Thyroid gland (tissue), 4 donors: ENCODE measurements around the gene MS4A6E. TPM values are rescaled to one million over a fixed set of nuclear protein-coding genes. Genes with fewer than 3 reads are reported as not detected.

Source experiments
- DNase-seq, 2 donors: peaks; one replicate each; pipeline ENCODE4 v3.0.0-alpha.2; 2019
- H3K27ac ChIP-seq, 3 donors: fragments of 200-600 bp; sonication (generic); 1 replicate in 2 of 3; 2 replicates in 1 of 3; pipeline ENCODE4 v1.5.1; 2016 to 2019; ENCODE audit warnings: mild to moderate bottlenecking in 1 of 3, moderate library complexity in 1 of 3
- H3K27me3 ChIP-seq: fragments of 200-600 bp; sonication (generic); one replicate; pipeline ENCODE4 v1.5.1; 2019
- H3K36me3 ChIP-seq, 2 donors: fragments of 200-600 bp; sonication (generic); one replicate each; pipeline ENCODE4 v1.5.1; 2016 to 2019
- H3K4me1 ChIP-seq, 2 donors: fragments of 200-600 bp; sonication (generic); one replicate each; pipeline ENCODE4 v1.5.1; 2017 to 2019
- H3K4me3 ChIP-seq, 3 donors: fragments of 200-600 bp; sonication (generic); replicated peaks in 1 of 3; 1 replicate in 2 of 3; 2 replicates in 1 of 3; pipeline ENCODE4 v1.5.1; 2016; ENCODE audit warnings: mild to moderate bottlenecking in 1 of 3
- H3K9me3 ChIP-seq: fragments of 200-600 bp; sonication (generic); one replicate; pipeline ENCODE4 v1.5.1; 2017
- CTCF ChIP-seq, 6 experiments: fragments of 200-600 bp in 3 of 6; fragments of 450-650 bp in 3 of 6; sonication (generic) in 3 of 6; IDR thresholded peaks; one replicate each; pipeline ENCODE4 v1.5.1; 2016 to 2019; ENCODE audit warnings: antibody characterized with exemption in 6 of 6, mild to moderate bottlenecking in 2 of 6, inconsistent platforms in 1 of 6, moderate library complexity in 1 of 6
- POLR2A ChIP-seq, 2 donors: fragments of 450-650 bp; IDR thresholded peaks; one replicate each; pipeline ENCODE4 v1.6.1; 2017; ENCODE audit warnings: antibody characterized with exemption in 2 of 2, mild to moderate bottlenecking in 2 of 2, moderate library complexity in 1 of 2
- WGBS, 2 donors: methylation state at CpG; one replicate each; pipeline ENCODE4 v1.1.5; 2017; 5-methylcytosine and 5-hydroxymethylcytosine counted together
- intact Hi-C: fragments of 100-400 bp; cut with DNase I; formaldehyde crosslinking; loops from one replicate; pipeline ENCODE4 v1.15.1; 2023
- total RNA-seq, 4 donors: library from RNA; depleted of rRNA; stranded (reverse); fragments of >200 nt; gene quantifications; one replicate each; pipeline ENCODE4 v1.2.3, GENCODE V29; 2016

Gene MS4A6E
- total RNA-seq, 4 donors from 2014 or later = not detected

- TF ChIP-seq POLR2A (IDR thresholded peaks at IDR 0.05) (no peak), CTCF (IDR thresholded peaks at IDR 0.05) (no peak)
- 70 to 72% methylated on average over 3 of the region's 3 CpGs for WGBS, 2 donors
- H3K9me3 ChIP-seq = no peaks in the 10 kb centered on the region
These were observed 21.0 kb upstream of the MS4A6E start for GRCh38 chr11:60305906-60306619.

GRCh38 chr11:60307507-60308195 is 19.4 kb upstream of the MS4A6E start:
- Histone ChIP-seq H3K36me3 (no peaks in the 10 kb centered on the region), H3K4me1 (no peaks in the 10 kb centered on the region), H3K4me3 (no peak overlapping the region), H3K9me3 (no peaks in the 10 kb centered on the region), H3K27ac (no peak overlapping the region), H3K27me3 (no peaks in the 10 kb centered on the region)
- DNase-seq = no peak
- TF ChIP-seq CTCF (IDR thresholded peaks at IDR 0.05) (no peak), POLR2A (IDR thresholded peaks at IDR 0.05) (no peak)
- 89 to 91% methylated on average over 3 of the region's 3 CpGs for WGBS, 2 donors
- intact Hi-C loops = no loop called here

More at GRCh38 chr11:60305906-60306619, 21.0 kb upstream of the MS4A6E start:
- no peaks in the 10 kb centered on the region for H3K36me3 ChIP-seq
- H3K4me1 ChIP-seq = no peaks in the 10 kb centered on the region
- no peak for DNase-seq
- intact Hi-C loops = no loop called here
- H3K27ac ChIP-seq = no peak overlapping the region
- no peaks in the 10 kb centered on the region for H3K27me3 ChIP-seq
- no peak overlapping the region for H3K4me3 ChIP-seq

- intact Hi-C loops = no loop called here
- Histone ChIP-seq H3K4me3 (no peak overlapping the region), H3K9me3 (no peaks in the 10 kb centered on the region), H3K27ac (no peak overlapping the region), H3K36me3 (no peaks in the 10 kb centered on the region), H3K27me3 (no peaks in the 10 kb centered on the region), H3K4me1 (no peaks in the 10 kb centered on the region)
- 56% methylated on average over 5 of the region's 5 CpGs for WGBS, 2 donors
- DNase-seq = no peak
- TF ChIP-seq CTCF (IDR thresholded peaks at IDR 0.05) (no peak), POLR2A (IDR thresholded peaks at IDR 0.05) (no peak)
These were observed 16.6 kb upstream of the MS4A6E start for GRCh38 chr11:60310407-60310998.

- no peak for TF ChIP-seq CTCF (IDR thresholded peaks at IDR 0.05)
- no peak for TF ChIP-seq POLR2A (IDR thresholded peaks at IDR 0.05)
- H3K36me3 ChIP-seq = no peaks in the 10 kb centered on the region
- WGBS, 2 donors = 47 to 55% methylated on average over 2 of the region's 2 CpGs
- no peaks in the 10 kb centered on the region for H3K4me1 ChIP-seq
- DNase-seq = no peak
- intact Hi-C loops = no loop called here
- no peaks in the 10 kb centered on the region for H3K27me3 ChIP-seq
- H3K27ac ChIP-seq = no peak overlapping the region
- H3K9me3 ChIP-seq = no peaks in the 10 kb centered on the region
- H3K4me3 ChIP-seq = no peak overlapping the region
These were observed 12.3 kb upstream of the MS4A6E start for GRCh38 chr11:60314635-60315321.
